Erythroblast (primary cell): Measurements from ENCODE around the gene MAPK10.

Source experiments
- GATA1 ChIP-seq: IDR thresholded peaks from 2 replicates; pipeline ENCODE4 v1.6.1; 2011; ENCODE audit warnings: low read depth, mild to moderate bottlenecking, control low read depth, low read length, moderate library complexity
- POLR2A ChIP-seq: IDR thresholded peaks from 2 replicates; pipeline ENCODE4 v1.6.1; 2011; ENCODE audit warnings: mild to moderate bottlenecking, low read length

DNA sequence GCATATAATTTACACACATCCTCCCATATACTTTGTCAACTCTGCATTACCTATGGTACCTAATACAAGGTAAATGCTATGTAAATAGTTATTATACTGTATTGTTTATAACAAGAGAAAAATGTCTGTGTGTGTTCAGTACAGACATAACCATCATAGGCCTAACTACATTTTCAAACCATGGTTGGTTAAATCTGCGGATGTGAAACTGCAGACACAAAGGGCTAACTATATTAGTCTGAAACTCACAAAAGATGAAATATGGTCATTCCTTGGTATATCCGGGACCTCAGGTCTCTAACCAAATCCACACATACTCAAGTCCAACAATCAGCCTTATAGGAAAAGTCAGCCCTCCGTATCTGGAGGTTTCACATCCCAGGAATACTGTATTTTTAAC is 13.5 kb downstream of the MAPK10 start:
- TF ChIP-seq POLR2A (no peak), GATA1 (no peak)
